K562 (cell line): ENCODE data around the gene GNAI3. TPM values are rescaled to one million over a fixed set of nuclear protein-coding genes. Genes with fewer than 3 reads are reported as not detected.

Experiments
- ATAC-seq: fragments of 200-7000 bp; cut with Tn5 transposase; 3 replicates; pipeline ENCODE4 v1.9.1; 2020; ENCODE audit warnings: moderate library complexity
- BruUV-seq: library from RNA; stranded (reverse); fragments of 400-500 nt; replicated peaks from 2 replicates; lab custom pipeline; 2021; lab: Mats Ljungman, UMichigan
- CTCF ChIA-PET: fragments of 300-600 bp; formaldehyde crosslinking; extraction: SDS; loops from one replicate; lab custom pipeline; 2021; ENCODE audit warnings: low intra/inter-chr PET ratio; lab: Yijun Ruan, JAX
- POLR2A ChIA-PET: fragments of 300-600, 350-650 bp; sonication (Branson Sonifier 250); formaldehyde crosslinking; extraction: SDS; loops from one replicate; lab custom pipeline; 2021; ENCODE audit warnings: antibody characterized with exemption, inconsistent platforms; lab: Yijun Ruan, JAX
- DNase-seq, 4 experiments: peaks; one replicate each; pipeline versions ENCODE4 v3.0.0 to v3.0.0-alpha.2; 2011 to 2018; ENCODE audit warnings: low spot score in 3 of 4, mixed read lengths in 3 of 4; ENCODE audit errors: extremely low read depth in 1 of 4
- FAIRE-seq: peaks from 2 replicates; lab custom pipeline; 2011; peaks lifted over from hg19 to GRCh38; lab: Jason Lieb, UNC
- H2AFZ ChIP-seq: 2 replicates; pipeline ENCODE4 v1.6.0; 2011; ENCODE audit warnings: low read depth, low read length, control low read depth, inconsistent platforms
- H3K27ac ChIP-seq: fragments of 200-600 bp; 3 replicates; pipeline ENCODE4 v1.8.0; 2011; ENCODE audit warnings: low read depth, mild to moderate bottlenecking, control low read depth, inconsistent platforms, low read length, moderate library complexity, mixed read lengths; ENCODE audit errors: extremely low read depth
- H3K27me3 ChIP-seq, 2 experiments: fragments of 300-600 bp in 1 of 2; 2 replicates in 1 of 2; 3 replicates in 1 of 2; pipeline versions ENCODE4 v1.6.0 to v1.8.0; 2011; ENCODE audit warnings: inconsistent platforms in 2 of 2, low read length in 2 of 2, mild to moderate bottlenecking in 1 of 2, mixed read lengths in 1 of 2, moderate library complexity in 1 of 2; ENCODE audit not compliant: control insufficient read depth in 2 of 2, insufficient read depth in 2 of 2
- H3K36me3 ChIP-seq: fragments of 300-600 bp; 3 replicates; pipeline ENCODE4 v1.8.0; 2011; ENCODE audit warnings: mild to moderate bottlenecking, low read length, inconsistent platforms; ENCODE audit not compliant: control insufficient read depth, insufficient read depth
- H3K4me1 ChIP-seq, 2 experiments: fragments of 200-600 bp in 1 of 2; replicated peaks in 1 of 2; 2 replicates in 1 of 2; 3 replicates in 1 of 2; pipeline versions ENCODE4 v1.5.1 to v1.8.0; 2011; ENCODE audit warnings: inconsistent platforms in 2 of 2, low read length in 2 of 2, mild to moderate bottlenecking in 1 of 2, mixed read lengths in 1 of 2, moderate library complexity in 1 of 2; ENCODE audit not compliant: control insufficient read depth in 2 of 2, insufficient read depth in 2 of 2
- H3K4me2 ChIP-seq: 2 replicates; pipeline ENCODE4 v1.6.1; 2011; ENCODE audit warnings: low read length, control low read depth, inconsistent platforms, mixed read lengths; ENCODE audit not compliant: insufficient read depth
- H3K4me3 ChIP-seq: fragments of 200-600 bp; sonication (generic), shearing (Covaris generic); 2 replicates; pipeline ENCODE4 v1.5.1; 2016; ENCODE audit warnings: control low read depth, inconsistent platforms
- H3K79me2 ChIP-seq: fragments of 200-600 bp; 3 replicates; pipeline ENCODE4 v1.8.0; 2011; ENCODE audit warnings: low read length, inconsistent platforms; ENCODE audit not compliant: control insufficient read depth, insufficient read depth
- H3K9ac ChIP-seq, 2 experiments: 2 replicates each; pipeline versions ENCODE4 v1.6.0 to v1.6.1; 2011; ENCODE audit warnings: low read depth in 2 of 2, low read length in 2 of 2, control low read depth in 1 of 2, inconsistent platforms in 1 of 2, mild to moderate bottlenecking in 1 of 2, mixed read lengths in 1 of 2; ENCODE audit not compliant: insufficient read depth in 1 of 2
- H3K9me1 ChIP-seq: one replicate; pipeline ENCODE4 v1.6.0; 2011; ENCODE audit warnings: inconsistent platforms, mild to moderate bottlenecking, low read length, moderate library complexity; ENCODE audit not compliant: control insufficient read depth, insufficient read depth
- H3K9me3 ChIP-seq: replicated peaks from 2 replicates; pipeline ENCODE4 v1.5.1; 2011; ENCODE audit warnings: low read depth, low read length, inconsistent platforms; ENCODE audit not compliant: control insufficient read depth, insufficient read depth
- H4K20me1 ChIP-seq: replicated peaks from 2 replicates; pipeline ENCODE4 v1.6.1; 2011; ENCODE audit warnings: low read length, inconsistent platforms, mixed read lengths; ENCODE audit not compliant: control insufficient read depth, insufficient read depth
- C11orf30 ChIP-seq: fragments of 450-650 bp; IDR thresholded peaks from 2 replicates; pipeline ENCODE4 v1.6.1; 2016; ENCODE audit warnings: low read depth, mild to moderate bottlenecking
- DACH1 ChIP-seq: fragments of 450-650 bp; IDR thresholded peaks from 2 replicates; pipeline ENCODE4 v1.6.1; 2018; ENCODE audit not compliant: partially characterized antibody
- GTF2E2 ChIP-seq: fragments of 200-800 bp; sonication (Bioruptor generic); IDR thresholded peaks from 2 replicates; pipeline ENCODE4 v1.6.1; 2016; ENCODE audit warnings: missing genetic modification characterization, missing compliant biosample characterization
- HMG20A ChIP-seq: fragments of 450-650 bp; formaldehyde crosslinking; conservative IDR thresholded peaks from 2 replicates; pipeline ENCODE4 v1.4.0; 2020; ENCODE audit warnings: mild to moderate bottlenecking, mixed read lengths
- RB1 ChIP-seq: fragments of 450-650 bp; IDR thresholded peaks from 2 replicates; pipeline ENCODE4 v1.6.1; 2017; ENCODE audit warnings: low read depth, mild to moderate bottlenecking
- RBM34 ChIP-seq: fragments of 200-400 bp; formaldehyde crosslinking; IDR thresholded peaks from 2 replicates; pipeline ENCODE4 v1.6.1; 2018; ENCODE audit warnings: low read length, borderline replicate concordance; ENCODE audit not compliant: insufficient read depth
- SAFB ChIP-seq: fragments of 200-400 bp; formaldehyde crosslinking; IDR thresholded peaks from 2 replicates; pipeline ENCODE4 v1.6.1; 2017; ENCODE audit warnings: low read depth, low read length, borderline replicate concordance
- TEAD1 ChIP-seq, 2 experiments: fragments of 450-650 bp in 1 of 2; sonication (generic) in 1 of 2; formaldehyde crosslinking; IDR thresholded peaks; 2 replicates each; pipeline versions ENCODE4 v1.4.0 to v1.8.0; 2020 to 2022; ENCODE audit warnings: mild to moderate bottlenecking in 2 of 2, missing genetic modification reagents in 1 of 2
- THAP12 ChIP-seq: fragments of 250-450 bp; sonication (Bioruptor Pico); IDR thresholded peaks from 2 replicates; pipeline ENCODE4 v1.9.0; 2021; ENCODE audit warnings: mild to moderate bottlenecking, inconsistent platforms
- WHSC1 ChIP-seq: IDR thresholded peaks from one replicate; pipeline ENCODE4 v1.6.1; 2012; ENCODE audit warnings: low read length, control low read depth, inconsistent platforms
- ZFP1 ChIP-seq: fragments of 450-650 bp; formaldehyde crosslinking; IDR thresholded peaks from 2 replicates; pipeline ENCODE4 v1.4.0; 2020; ENCODE audit warnings: mild to moderate bottlenecking, mixed read lengths
- ZNF197 ChIP-seq: fragments of 200-800 bp; sonication (Bioruptor generic); IDR thresholded peaks from 2 replicates; pipeline ENCODE4 v1.6.1; 2016; ENCODE audit warnings: low read depth, missing genetic modification characterization, missing compliant biosample characterization
- ZNF212 ChIP-seq: fragments of 450-650 bp; formaldehyde crosslinking; IDR thresholded peaks from 2 replicates; pipeline ENCODE4 v1.4.0; 2020; ENCODE audit warnings: mild to moderate bottlenecking
- ZNF3 ChIP-seq: fragments of 250-450 bp; sonication (Bioruptor Pico); IDR thresholded peaks from 2 replicates; pipeline ENCODE4 v1.5.0; 2021; ENCODE audit warnings: mild to moderate bottlenecking, moderate library complexity
- ZZZ3 ChIP-seq: fragments of 450-650 bp; IDR thresholded peaks from 2 replicates; pipeline ENCODE4 v1.6.1; 2016; ENCODE audit warnings: antibody characterized with exemption, mild to moderate bottlenecking, moderate library complexity
- WGBS: fragments of 100-300 bp; shearing (Covaris generic); methylation state at CpG from one replicate; pipeline ENCODE4 v1.1.6; 2016; ENCODE audit warnings: low coverage, mixed read lengths; ENCODE audit not compliant: insufficient coverage; ENCODE audit errors: missing lambda C conversion rate; 5-methylcytosine and 5-hydroxymethylcytosine counted together
- in situ Hi-C: fragments of 300-500 bp; cut with MboI; formaldehyde crosslinking; loops from 4 replicates; pipeline ENCODE4 v1.15.0; 2018; ENCODE audit warnings: inconsistent platforms, mixed read lengths
- intact Hi-C: fragments of 100-400 bp; cut with micrococcal nuclease; formaldehyde crosslinking; loops from 2 replicates; pipeline ENCODE4 v1.14.2; 2022
- polyA plus RNA-seq, 8 experiments: library from polyadenylated mRNA; depleted of rRNA in 4 of 8; stranded (reverse) in 5 of 8; unstranded in 3 of 8; fragments of >200 nt; fragmentation: Nextera tagmentation in 2 of 8; fragmentation: Illumina TruSeq in 1 of 8; extraction: Ambion mirVana in 2 of 8; extraction: Trizol in 1 of 8; gene quantifications; 2 replicates each; pipeline versions ENCODE4 v1.2.1 to v1.2.3, GENCODE V29; 2011 to 2014; ENCODE audit warnings: inconsistent platforms in 1 of 8, missing spikeins in 1 of 8
- total RNA-seq, 7 experiments: library from RNA; depleted of rRNA in 6 of 7; stranded (reverse); fragments of >200 nt in 6 of 7; fragmentation: Illumina TruSeq in 2 of 7; extraction: Trizol in 2 of 7; gene quantifications; 2 replicates each; pipeline versions ENCODE4 v1.2.1 to v1.2.3, GENCODE V29; 2011 to 2021; ENCODE audit warnings: low replicate concordance in 1 of 7

The GNAI3 gene
- total and polyA plus RNA-seq, 9 of the 15 experiments (the other 6 are each of a cell fraction or from before 2014, with no cell fraction given), result 6.3 to 13.2 (median 8.9) TPM

GRCh38 chr1:109527846-109528695, 20.3 kb upstream of the GNAI3 start:
- no peak overlapping the region for H2AFZ ChIP-seq
- H3K4me3 ChIP-seq, result no peak overlapping the region
- peaks cover 17 to 27% of the 10 kb centered on the region in 2 experiments for H3K27me3 ChIP-seq
- in situ Hi-C loops, result no loop called here
- intact Hi-C loops, result no loop called here
- H3K4me1 ChIP-seq, result peaks cover 9 to 14% of the 10 kb centered on the region in 2 experiments; a peak in 4 of 5 replicates
- BruUV-seq, result no TSS peak
- H3K9ac ChIP-seq, result no peak overlapping the region; a peak in 1 of 4 replicates
- no peaks in the 10 kb centered on the region for H3K9me1 ChIP-seq
- POLR2A ChIA-PET, result interaction anchor here (0.6 to 2.9 kb wide), 7 partner anchors 11 to 39 kb away, joined by 3 to 13 read pairs (median 4); partner anchors contain the start of genes AMIGO1 and GNAI3
- no peaks in the 10 kb centered on the region for H3K9me3 ChIP-seq
- no peak overlapping the region for H3K27ac ChIP-seq
- FAIRE-seq (no peak), ATAC-seq (no peak), DNase-seq (no peak)
- no peaks in the 10 kb centered on the region for H3K79me2 ChIP-seq
- H4K20me1 ChIP-seq, result no peaks in the 10 kb centered on the region
- H3K36me3 ChIP-seq, result no peaks in the 10 kb centered on the region
- 22% methylated on average over 9 of the region's 9 CpGs for WGBS
- TF ChIP-seq ZZZ3 (no peak), ZNF3 (CRISPR knock-in tag) (no peak), GTF2E2 (tag) (no peak), ZNF212 (CRISPR knock-in tag) (no peak), ZNF197 (CRISPR knock-in tag) (no peak), DACH1 (no peak), HMG20A (CRISPR knock-in tag) (no peak), C11orf30 (no peak), TEAD1 (CRISPR knock-in tag; IDR thresholded peaks at IDR 0.05) (no peak), RB1 (no peak), ZFP1 (CRISPR knock-in tag) (no peak), RBM34 (no peak), WHSC1 (no peak), THAP12 (no peak), SAFB (no peak)
- CTCF ChIA-PET, result no interaction called here
- H3K4me2 ChIP-seq, result no peak overlapping the region
